Memory B cell (primary cell): ENCODE data around the gene CUL2.
A peak's percentile ranks its signal among the peaks of the same experiment; 100 is the strongest.
"Not testable (repeated sequence)": the region's sequence is repeated elsewhere in the genome, so short reads cannot be mapped to it uniquely, and the experiment has no call there.

Experiments used
- ATAC-seq: fragments of 150-1000 bp; cut with Tn5 transposase; 2 replicates; pipeline ENCODE4 v1.10.0; 2021; ENCODE audit warnings: low read depth, mild to moderate bottlenecking, moderate library complexity
- DNase-seq, 2 donors: peaks; one replicate each; pipeline ENCODE4 v3.0.0; 2022; ENCODE audit warnings: low spot score in 2 of 2
- H3K27ac Mint-ChIP-seq: one replicate; pipeline ENCODE4 v1.8.0; 2022; ENCODE audit warnings: mild to moderate bottlenecking, moderate library complexity, mixed read lengths
- H3K27me3 Mint-ChIP-seq: one replicate; pipeline ENCODE4 v1.8.0; 2022; ENCODE audit warnings: mixed read lengths
- H3K36me3 Mint-ChIP-seq: one replicate; pipeline ENCODE4 v1.8.0; 2022; ENCODE audit warnings: mild to moderate bottlenecking, mixed read lengths
- H3K4me1 Mint-ChIP-seq: one replicate; pipeline ENCODE4 v1.8.0; 2022; ENCODE audit warnings: mixed read lengths
- H3K4me3 Mint-ChIP-seq: one replicate; pipeline ENCODE4 v1.8.0; 2022; ENCODE audit warnings: mild to moderate bottlenecking, moderate library complexity, mixed read lengths
- H3K9me3 Mint-ChIP-seq: one replicate; pipeline ENCODE4 v1.8.0; 2022; ENCODE audit warnings: mixed read lengths

CUL2 gene

DNA sequence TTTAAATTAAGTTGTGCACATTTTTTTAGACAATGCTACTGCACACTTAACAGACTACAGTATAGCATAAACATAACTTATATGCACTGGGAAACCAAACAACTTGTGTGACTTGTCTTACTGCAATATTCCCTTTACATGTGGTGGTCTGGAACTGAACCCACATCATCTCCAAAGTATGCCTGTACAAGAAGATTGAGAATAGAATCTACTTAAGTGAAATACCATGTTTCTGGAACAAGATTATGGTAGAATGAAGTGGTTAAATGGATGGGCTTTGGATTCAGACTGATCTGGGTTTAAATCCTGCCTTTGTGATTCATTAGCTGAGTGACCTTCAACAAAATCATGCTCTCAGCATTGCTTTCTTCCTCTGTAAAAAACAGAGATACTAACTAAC, 30.7 kb downstream of the CUL2 start:
- Mint-ChIP-seq H3K27me3 (no peaks in the 10 kb centered on the region), H3K4me1 (peaks cover 3% of the 10 kb centered on the region), H3K27ac (peak overlapping the region; percentile 45), H3K4me3 (no peak overlapping the region), H3K36me3 (peaks cover 36% of the 10 kb centered on the region), H3K9me3 (no peaks in the 10 kb centered on the region)
- ATAC-seq = no peak
- no peak for DNase-seq

DNA sequence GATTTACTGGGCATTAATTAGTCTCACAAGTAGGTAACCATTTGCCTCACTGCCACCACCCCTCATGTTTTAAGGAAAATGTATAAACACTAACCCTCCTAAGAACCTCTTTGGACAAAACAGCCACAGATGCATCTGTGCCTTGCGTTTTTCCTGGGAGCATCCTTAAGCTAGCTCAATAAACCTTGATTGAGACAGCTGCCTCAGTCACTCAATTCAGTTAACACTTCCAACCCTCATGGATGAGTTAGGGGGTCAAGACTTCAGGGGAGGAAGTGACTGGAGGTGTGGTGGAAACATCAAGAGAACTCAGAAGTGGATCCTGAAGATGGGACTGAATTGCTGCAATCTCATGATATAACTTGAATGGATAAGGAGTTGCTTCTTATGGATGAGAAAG, 31.5 kb downstream of the CUL2 start:
- peaks cover 38% of the 10 kb centered on the region for H3K36me3 Mint-ChIP-seq
- no peak for ATAC-seq
- no peak for DNase-seq
- no peaks in the 10 kb centered on the region for H3K27me3 Mint-ChIP-seq
- H3K4me3 Mint-ChIP-seq = no peak overlapping the region
- H3K4me1 Mint-ChIP-seq = peaks cover 3% of the 10 kb centered on the region
- peak overlapping the region; percentile 56 for H3K27ac Mint-ChIP-seq
- no peaks in the 10 kb centered on the region for H3K9me3 Mint-ChIP-seq

DNA sequence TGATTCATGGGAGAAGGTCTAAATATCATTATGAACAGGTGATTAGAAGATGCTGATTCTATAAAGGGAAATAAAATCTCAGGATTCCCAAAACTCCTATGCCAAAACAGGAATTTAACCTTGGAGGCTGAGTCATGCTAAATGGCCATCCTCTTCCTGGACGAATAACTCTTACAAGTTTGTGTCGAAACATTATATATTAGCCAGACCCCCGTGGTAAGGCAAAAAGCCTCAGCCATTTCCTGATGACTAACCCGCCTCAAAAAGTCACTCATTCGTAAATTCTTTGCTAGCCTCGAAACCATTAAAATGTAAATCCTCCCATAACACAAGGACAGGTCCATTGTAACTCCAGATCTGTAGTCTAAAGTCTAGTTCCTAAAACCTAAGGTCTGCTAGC, 32.0 kb downstream of the CUL2 start:
- no peak for DNase-seq
- peak overlapping the region; percentile 56 for H3K27ac Mint-ChIP-seq

DNA sequence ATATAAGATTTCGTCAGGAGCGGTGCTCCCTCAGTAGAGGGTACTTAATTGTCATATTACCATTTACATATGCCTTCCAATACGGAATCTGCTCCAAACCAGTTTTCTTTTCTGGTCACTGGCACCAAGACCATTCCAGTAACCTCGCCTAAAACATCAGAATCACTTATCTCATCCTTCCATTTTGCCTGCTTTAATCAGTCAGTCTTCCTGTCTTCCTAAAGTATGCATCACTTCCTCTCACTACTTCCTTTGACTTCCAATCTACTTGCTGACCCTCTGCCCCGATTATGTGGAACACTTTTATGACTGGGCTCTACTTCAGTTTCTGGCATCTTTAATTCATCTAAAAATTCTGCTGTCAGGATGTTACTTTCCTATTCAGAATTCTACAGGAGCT, 33.5 kb downstream of the CUL2 start:
- Mint-ChIP-seq H3K9me3 (no peaks in the 10 kb centered on the region), H3K36me3 (peaks cover 38% of the 10 kb centered on the region), H3K4me1 (peaks cover 3% of the 10 kb centered on the region), H3K27ac (peak overlapping the region; percentile 10), H3K27me3 (no peaks in the 10 kb centered on the region), H3K4me3 (no peak overlapping the region)
- DNase-seq = no peak
- no peak for ATAC-seq

More for the DNA sequence above, 32.0 kb downstream of the CUL2 start:
- peaks cover 39% of the 10 kb centered on the region for H3K36me3 Mint-ChIP-seq
- H3K9me3 Mint-ChIP-seq = no peaks in the 10 kb centered on the region
- H3K27me3 Mint-ChIP-seq = no peaks in the 10 kb centered on the region
- no peak overlapping the region for H3K4me3 Mint-ChIP-seq
- ATAC-seq = no peak
- H3K4me1 Mint-ChIP-seq = peaks cover 3% of the 10 kb centered on the region

DNA sequence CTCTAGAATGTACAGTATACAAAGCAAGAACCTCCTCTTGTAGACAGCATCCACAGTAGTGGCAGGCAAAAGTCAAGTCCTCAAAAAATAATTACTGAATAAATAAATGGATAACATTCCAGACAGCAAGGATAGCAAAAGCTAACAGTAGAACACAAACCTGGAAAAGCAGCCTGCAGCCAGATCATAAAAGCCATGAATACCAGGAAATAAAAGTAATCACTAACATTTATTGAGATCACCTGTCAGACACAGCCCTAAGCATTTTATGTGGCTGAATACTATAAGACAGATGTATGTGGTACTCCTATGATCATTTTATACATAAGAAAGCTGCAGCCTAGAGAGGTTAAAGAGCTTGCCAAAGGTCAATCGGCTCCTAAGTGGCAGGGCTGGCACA, 34.0 kb downstream of the CUL2 start:
- peaks cover 40% of the 10 kb centered on the region for H3K36me3 Mint-ChIP-seq
- H3K4me1 Mint-ChIP-seq = peaks cover 3% of the 10 kb centered on the region
- DNase-seq (no peak), ATAC-seq (no peak)
- H3K27ac Mint-ChIP-seq = no peak overlapping the region
- no peaks in the 10 kb centered on the region for H3K9me3 Mint-ChIP-seq
- H3K4me3 Mint-ChIP-seq = no peak overlapping the region
- H3K27me3 Mint-ChIP-seq = no peaks in the 10 kb centered on the region

DNA sequence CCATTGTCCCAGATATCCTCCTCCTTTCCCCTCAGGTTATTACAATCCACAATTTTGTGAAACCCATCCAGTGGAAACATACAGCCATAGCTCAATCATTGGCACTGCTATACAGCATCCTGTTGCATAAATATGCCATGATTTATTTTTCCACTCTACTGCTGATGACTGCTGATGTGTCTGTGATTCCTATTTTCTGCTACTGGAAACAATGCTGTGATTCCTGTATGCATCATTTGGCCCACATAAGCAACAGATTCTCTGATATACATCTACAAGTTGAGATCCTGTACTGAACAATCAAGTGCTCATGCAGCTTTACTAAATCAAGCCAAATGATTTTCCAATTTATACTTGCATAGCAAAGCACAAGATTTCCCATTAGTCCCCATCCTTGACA, 39.6 kb downstream of the CUL2 start:
- no peaks in the 10 kb centered on the region for H3K27me3 Mint-ChIP-seq
- peaks cover 7% of the 10 kb centered on the region for H3K4me1 Mint-ChIP-seq
- no peaks in the 10 kb centered on the region for H3K9me3 Mint-ChIP-seq
- DNase-seq (no peak), ATAC-seq (no peak)
- no peak overlapping the region for H3K4me3 Mint-ChIP-seq
- no peak overlapping the region for H3K27ac Mint-ChIP-seq
- H3K36me3 Mint-ChIP-seq = peaks cover 43% of the 10 kb centered on the region

DNA sequence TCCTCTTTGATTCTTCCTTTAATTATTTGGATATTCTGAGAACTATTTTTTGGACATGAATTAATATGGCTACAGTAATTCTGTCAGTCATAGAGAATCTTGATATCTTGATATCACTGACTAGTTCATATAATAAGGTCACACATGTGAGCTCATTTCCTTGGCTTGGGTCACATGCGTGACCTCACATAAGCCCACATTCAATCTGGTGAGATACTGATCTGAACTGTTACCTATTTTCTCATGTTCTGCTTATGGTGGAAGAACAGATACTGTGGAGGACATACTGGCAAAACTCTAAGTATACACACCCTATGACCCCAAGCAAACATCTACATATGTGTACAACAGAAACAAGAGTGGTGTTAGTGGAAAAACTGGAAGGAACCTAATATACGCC, 44.1 kb downstream of the CUL2 start:
- no peak overlapping the region for H3K4me3 Mint-ChIP-seq
- peak overlapping the region; percentile 42 for H3K27ac Mint-ChIP-seq
- no peaks in the 10 kb centered on the region for H3K9me3 Mint-ChIP-seq
- H3K36me3 Mint-ChIP-seq = peaks cover 50% of the 10 kb centered on the region
- DNase-seq (no peak), ATAC-seq (no peak)
- no peaks in the 10 kb centered on the region for H3K27me3 Mint-ChIP-seq
- H3K4me1 Mint-ChIP-seq = peaks cover 7% of the 10 kb centered on the region

DNA sequence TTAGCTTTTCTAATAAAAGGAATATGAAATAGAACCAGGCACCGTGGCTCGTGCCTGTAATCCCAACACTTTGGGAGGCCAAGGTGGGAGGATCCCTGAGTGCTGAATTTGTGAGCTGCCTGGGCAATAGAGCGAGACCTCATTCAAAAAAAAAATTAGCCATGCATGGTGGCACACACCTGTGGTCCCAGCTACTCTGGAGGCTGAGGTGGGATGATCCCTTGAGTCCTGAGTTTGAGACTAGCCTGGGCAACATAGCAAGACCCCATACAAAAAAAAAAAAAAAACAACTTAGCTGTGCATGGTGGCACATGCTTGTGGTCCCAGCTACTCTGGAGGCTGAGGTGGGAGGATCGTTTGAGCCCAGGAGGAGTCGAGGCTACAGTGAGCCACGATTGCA, 44.9 kb downstream of the CUL2 start:
- H3K36me3 Mint-ChIP-seq = peaks cover 44% of the 10 kb centered on the region
- H3K4me3 Mint-ChIP-seq, H3K9me3 Mint-ChIP-seq: not testable (repeated sequence)

DNA sequence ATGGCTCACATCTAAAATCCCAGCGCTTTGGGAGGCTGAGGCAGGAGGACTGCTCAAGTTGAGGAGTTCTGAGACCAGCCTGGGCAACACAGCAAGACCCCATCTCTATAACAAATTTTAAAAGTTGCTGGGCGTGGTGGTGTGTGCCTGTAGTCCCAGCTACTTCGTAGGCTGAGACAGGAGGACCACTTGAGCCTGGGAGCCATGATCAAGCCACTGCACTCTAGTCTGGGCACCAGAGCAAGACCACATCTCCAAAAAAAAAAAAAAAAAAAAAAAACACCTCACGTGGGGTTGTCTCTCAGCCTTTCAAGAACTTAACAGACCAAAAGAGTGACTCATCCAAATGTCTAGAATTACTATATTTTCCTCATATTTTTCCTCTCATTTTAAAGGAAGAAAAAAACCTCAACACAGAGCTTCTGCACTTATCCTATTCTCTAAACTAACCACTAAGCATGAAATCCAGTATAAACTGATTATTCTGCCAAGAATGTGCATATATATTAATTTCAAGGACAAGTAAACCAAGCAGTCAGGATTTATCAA, 46.3 kb downstream of the CUL2 start:
- ATAC-seq (no peak), DNase-seq (no peak)
- peak overlapping the region; percentile 47 for H3K27ac Mint-ChIP-seq
- peaks cover 3% of the 10 kb centered on the region for H3K4me1 Mint-ChIP-seq
- no peak overlapping the region for H3K4me3 Mint-ChIP-seq
- no peaks in the 10 kb centered on the region for H3K9me3 Mint-ChIP-seq
- no peaks in the 10 kb centered on the region for H3K27me3 Mint-ChIP-seq
- peaks cover 42% of the 10 kb centered on the region for H3K36me3 Mint-ChIP-seq

More for the DNA sequence above, 44.9 kb downstream of the CUL2 start:
- H3K27me3 Mint-ChIP-seq, H3K4me1 Mint-ChIP-seq, ATAC-seq, DNase-seq, H3K27ac Mint-ChIP-seq: not testable (repeated sequence)

DNA sequence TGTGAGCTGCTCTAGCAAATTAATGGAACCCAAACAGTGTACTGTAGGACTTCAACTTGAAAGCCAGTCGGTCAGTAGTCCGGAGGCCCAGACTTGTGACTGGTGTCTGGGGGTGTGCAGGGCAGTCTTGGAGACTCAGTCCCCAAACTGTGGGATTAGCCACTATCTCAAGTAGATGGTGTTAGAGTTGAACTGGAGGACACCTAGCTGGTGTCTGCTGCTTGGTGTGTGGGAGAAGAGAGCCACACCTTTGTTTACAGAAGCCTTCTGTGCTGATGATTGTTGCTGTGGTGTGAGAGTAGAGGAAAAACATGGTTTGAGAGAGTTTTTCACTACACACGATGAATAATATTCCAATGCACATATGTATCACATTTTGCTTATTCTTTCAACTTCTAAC, 47.4 kb downstream of the CUL2 start:
- Mint-ChIP-seq H3K27ac (no peak overlapping the region), H3K36me3 (peaks cover 36% of the 10 kb centered on the region), H3K9me3 (no peaks in the 10 kb centered on the region), H3K27me3 (no peaks in the 10 kb centered on the region), H3K4me3 (no peak overlapping the region), H3K4me1 (no peaks in the 10 kb centered on the region)
- no peak for ATAC-seq
- DNase-seq = no peak

DNA sequence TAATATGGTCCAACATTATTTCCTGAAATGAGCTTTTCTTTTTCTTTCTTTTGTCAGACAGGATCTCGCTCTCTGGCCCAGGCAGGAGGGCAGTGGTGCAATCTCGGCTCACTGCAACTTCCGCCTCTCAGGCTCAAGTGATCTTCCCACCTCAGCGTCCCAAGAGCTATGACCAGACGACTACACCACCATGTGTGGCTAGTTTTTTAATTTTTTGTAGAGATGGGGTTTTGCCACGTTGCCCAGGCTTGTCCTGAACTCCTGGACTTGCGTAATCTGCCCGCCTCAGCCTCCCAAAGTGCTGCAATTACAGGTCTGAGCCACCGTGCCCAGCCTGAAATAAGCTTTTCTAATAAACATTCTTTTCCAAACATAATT, 48.6 kb downstream of the CUL2 start:
- H3K36me3 Mint-ChIP-seq = peaks cover 34% of the 10 kb centered on the region
- H3K4me1 Mint-ChIP-seq = no peaks in the 10 kb centered on the region
- no peak overlapping the region for H3K4me3 Mint-ChIP-seq
- no peaks in the 10 kb centered on the region for H3K27me3 Mint-ChIP-seq
- no peak for DNase-seq
- ATAC-seq = no peak
- no peak overlapping the region for H3K27ac Mint-ChIP-seq
- H3K9me3 Mint-ChIP-seq = no peaks in the 10 kb centered on the region

DNA sequence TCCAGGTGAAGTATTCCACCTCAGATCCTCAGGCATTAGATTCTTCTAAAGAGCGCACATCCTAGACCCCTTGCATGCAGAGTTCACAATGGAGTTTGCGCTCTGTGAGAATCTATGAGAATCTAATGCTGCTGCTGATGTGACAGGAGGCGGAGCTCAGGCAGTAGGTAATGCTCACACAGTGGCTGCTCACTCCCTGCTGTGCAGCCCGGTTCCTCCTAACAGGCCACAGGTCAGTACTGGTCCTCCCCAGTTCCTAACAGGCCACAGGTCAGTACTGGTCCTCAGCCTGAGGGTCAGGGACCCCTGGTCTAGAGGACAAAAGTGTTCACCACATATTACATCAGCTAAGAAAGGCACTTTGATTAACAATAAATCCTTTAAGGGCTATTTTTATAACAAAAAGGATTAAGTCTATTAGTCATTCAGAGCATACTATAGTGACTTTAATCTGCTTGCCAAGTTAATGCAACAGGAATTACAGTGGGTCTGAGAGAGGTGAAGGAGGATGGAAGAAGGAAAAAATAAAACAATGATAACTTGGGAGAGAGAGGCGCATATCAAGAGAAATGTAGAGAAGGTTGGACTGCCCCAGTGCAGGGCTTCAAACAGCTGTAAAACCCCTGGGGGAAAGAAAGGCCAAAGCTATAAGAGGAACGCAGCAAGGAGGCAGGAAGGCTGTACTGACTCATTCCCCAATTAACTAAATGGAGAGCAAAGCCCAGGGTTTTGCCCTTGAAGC, 49.2 kb downstream of the CUL2 start:
- Mint-ChIP-seq H3K9me3 (no peaks in the 10 kb centered on the region), H3K4me1 (no peaks in the 10 kb centered on the region), H3K27ac (no peak overlapping the region), H3K27me3 (no peaks in the 10 kb centered on the region), H3K4me3 (no peak overlapping the region), H3K36me3 (peaks cover 35% of the 10 kb centered on the region)
- no peak for ATAC-seq
- DNase-seq = no peak

DNA sequence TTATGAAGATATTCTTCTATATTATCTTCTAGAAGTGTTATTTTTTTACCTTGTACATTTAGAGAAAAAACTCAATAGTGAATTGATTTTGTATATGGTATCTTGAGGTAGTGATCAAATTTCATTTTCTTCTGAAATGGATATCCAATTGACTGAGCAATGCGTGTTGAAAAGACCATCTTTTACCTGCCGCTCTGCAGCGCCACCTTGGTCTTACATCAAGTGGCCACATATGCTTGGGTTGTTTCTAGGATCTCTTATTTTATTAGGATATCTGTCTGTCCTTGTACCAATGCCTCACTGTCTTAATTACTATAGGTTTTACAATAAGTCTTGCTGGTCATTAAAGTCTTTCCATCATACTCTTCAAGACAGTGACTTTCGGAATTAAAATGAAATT, 53.0 kb downstream of the CUL2 start:
- peaks cover 27% of the 10 kb centered on the region for H3K36me3 Mint-ChIP-seq

DNA sequence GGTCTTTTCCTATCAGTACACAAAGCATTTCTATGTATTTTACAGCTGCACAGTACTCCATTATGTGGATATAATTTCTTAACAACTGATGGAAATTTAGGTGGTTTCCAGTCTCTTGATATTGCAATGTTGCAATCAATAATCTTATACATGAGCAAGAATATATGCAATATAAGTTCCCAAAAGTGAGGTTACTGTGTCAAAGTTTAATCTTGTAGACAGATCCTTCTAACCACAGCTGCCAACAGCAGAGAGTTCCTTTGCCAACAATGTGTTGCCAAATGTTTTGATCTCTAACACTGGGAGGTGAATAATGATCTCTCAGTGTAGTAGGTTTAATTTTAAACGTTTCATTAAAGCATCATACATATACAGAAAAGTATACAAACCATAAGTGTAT, 54.5 kb downstream of the CUL2 start:
- Mint-ChIP-seq H3K4me3 (no peak overlapping the region), H3K27me3 (no peaks in the 10 kb centered on the region), H3K4me1 (no peaks in the 10 kb centered on the region), H3K9me3 (no peaks in the 10 kb centered on the region), H3K27ac (no peak overlapping the region), H3K36me3 (peaks cover 24% of the 10 kb centered on the region)
- no peak for DNase-seq
- ATAC-seq = no peak

More for the DNA sequence above, 53.0 kb downstream of the CUL2 start:
- ATAC-seq = no peak
- DNase-seq = no peak
- H3K4me3 Mint-ChIP-seq = no peak overlapping the region
- H3K27me3 Mint-ChIP-seq = no peaks in the 10 kb centered on the region
- H3K27ac Mint-ChIP-seq = no peak overlapping the region
- H3K9me3 Mint-ChIP-seq = no peaks in the 10 kb centered on the region
- H3K4me1 Mint-ChIP-seq = no peaks in the 10 kb centered on the region

DNA sequence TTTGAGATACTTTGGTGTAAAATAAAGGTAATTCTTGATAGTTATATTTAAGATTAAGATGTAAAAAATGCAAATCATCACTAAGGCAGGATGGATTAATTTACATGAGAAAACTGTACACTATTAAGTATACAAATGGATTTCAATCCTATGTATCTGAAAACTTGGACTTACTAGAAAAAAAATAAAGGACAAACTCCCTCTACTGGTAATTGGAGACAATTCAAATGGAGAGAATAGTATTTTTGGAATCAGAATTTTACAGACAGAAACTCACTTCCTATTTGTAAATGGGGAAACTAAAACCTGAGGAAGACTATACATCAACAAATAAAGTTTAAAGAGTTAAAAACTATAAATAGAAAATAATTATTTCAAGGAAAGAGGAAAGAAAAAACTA, 62.6 kb downstream of the CUL2 start:
- no peaks in the 10 kb centered on the region for H3K27me3 Mint-ChIP-seq
- peaks cover 18% of the 10 kb centered on the region for H3K36me3 Mint-ChIP-seq
- H3K4me1 Mint-ChIP-seq = no peaks in the 10 kb centered on the region
- ATAC-seq (no peak), DNase-seq (no peak)
- H3K4me3 Mint-ChIP-seq = no peak overlapping the region
- H3K27ac Mint-ChIP-seq = no peak overlapping the region
- no peaks in the 10 kb centered on the region for H3K9me3 Mint-ChIP-seq
